Prostate gland (tissue), 2 donors: ENCODE data around the gene MED12L.

ENCODE experiments used
- POLR2A ChIP-seq: fragments of 450-650 bp; IDR thresholded peaks from one replicate; pipeline ENCODE4 v1.6.1; 2016; ENCODE audit warnings: antibody characterized with exemption, mild to moderate bottlenecking
- POLR2AphosphoS5 ChIP-seq: sonication (generic); formaldehyde crosslinking; IDR thresholded peaks from one replicate; pipeline ENCODE4 v1.6.1; 2017; ENCODE audit warnings: antibody characterized with exemption
- TF ChIP-seq, protein P1 (sequence below), 4 experiments: fragments of 200-600 bp in 2 of 4; fragments of 450-650 bp in 2 of 4; sonication (generic) in 2 of 4; IDR thresholded peaks; 1 replicate in 3 of 4; 2 replicates in 1 of 4; pipeline ENCODE4 v1.5.1; 2016 to 2019; ENCODE audit warnings: antibody characterized with exemption in 4 of 4, mild to moderate bottlenecking in 2 of 4, moderate library complexity in 2 of 4

DNA sequence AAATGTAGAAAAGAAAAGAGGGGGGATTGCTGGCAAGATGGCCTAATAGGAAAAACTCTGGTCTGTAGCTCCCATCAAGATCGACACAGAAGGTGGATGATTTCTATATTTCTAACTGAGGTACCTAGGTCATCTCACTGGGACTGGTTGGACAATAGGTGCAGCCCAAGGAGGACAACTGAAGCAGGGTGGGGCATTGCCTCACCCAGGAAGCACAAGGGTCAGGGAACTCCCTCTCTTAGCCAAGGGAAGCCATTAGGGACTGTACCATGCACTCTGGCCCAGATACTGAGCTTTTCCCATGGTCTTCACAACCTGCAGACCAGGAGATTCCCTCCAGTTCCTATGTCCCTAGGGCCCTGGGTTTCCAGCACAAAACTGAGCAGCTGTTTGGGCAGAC is 398.0 kb downstream of the MED12L start:
- TF ChIP-seq, protein P1, sequence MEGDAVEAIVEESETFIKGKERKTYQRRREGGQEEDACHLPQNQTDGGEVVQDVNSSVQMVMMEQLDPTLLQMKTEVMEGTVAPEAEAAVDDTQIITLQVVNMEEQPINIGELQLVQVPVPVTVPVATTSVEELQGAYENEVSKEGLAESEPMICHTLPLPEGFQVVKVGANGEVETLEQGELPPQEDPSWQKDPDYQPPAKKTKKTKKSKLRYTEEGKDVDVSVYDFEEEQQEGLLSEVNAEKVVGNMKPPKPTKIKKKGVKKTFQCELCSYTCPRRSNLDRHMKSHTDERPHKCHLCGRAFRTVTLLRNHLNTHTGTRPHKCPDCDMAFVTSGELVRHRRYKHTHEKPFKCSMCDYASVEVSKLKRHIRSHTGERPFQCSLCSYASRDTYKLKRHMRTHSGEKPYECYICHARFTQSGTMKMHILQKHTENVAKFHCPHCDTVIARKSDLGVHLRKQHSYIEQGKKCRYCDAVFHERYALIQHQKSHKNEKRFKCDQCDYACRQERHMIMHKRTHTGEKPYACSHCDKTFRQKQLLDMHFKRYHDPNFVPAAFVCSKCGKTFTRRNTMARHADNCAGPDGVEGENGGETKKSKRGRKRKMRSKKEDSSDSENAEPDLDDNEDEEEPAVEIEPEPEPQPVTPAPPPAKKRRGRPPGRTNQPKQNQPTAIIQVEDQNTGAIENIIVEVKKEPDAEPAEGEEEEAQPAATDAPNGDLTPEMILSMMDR (IDR thresholded peaks at IDR 0.05), result no peak
- TF ChIP-seq POLR2A (no peak), POLR2AphosphoS5 (no peak)
